ENCODE measurements around the gene CDC20.
A peak's percentile ranks its signal among the peaks of the same experiment; 100 is the strongest.

The CDC20 gene

GRCh38 chr1:43358746-43359693, at the start of gene CDC20:
TSS of gene CDC20 (plus strand) at chr1:43358981. CDS start at chr1:43359216, 235 bp downstream.
- peak; percentile 99 for DNase-seq

GRCh38 chr1:43309405-43310025, 49.3 kb upstream of the CDC20 start:
- no peak for DNase-seq

- DNase-seq = no peak
Measured at GRCh38 chr1:43311521-43311920, 47.3 kb upstream of the CDC20 start.

- DNase-seq = no peak
Measured at GRCh38 chr1:43312212-43312623, 46.6 kb upstream of the CDC20 start.

GRCh38 chr1:43312663-43313515, 45.9 kb upstream of the CDC20 start:
- DNase-seq = no peak

GRCh38 chr1:43313771-43314170, 45.0 kb upstream of the CDC20 start:
- no peak for DNase-seq

GRCh38 chr1:43314233-43314632, 44.5 kb upstream of the CDC20 start:
- DNase-seq = no peak

- no peak for DNase-seq
Measured at GRCh38 chr1:43315481-43315880, 43.3 kb upstream of the CDC20 start.

- no peak for DNase-seq
Measured at GRCh38 chr1:43315963-43316737, 42.6 kb upstream of the CDC20 start.

- DNase-seq = no peak
Measured at GRCh38 chr1:43316738-43317520, 41.9 kb upstream of the CDC20 start.

GRCh38 chr1:43317817-43318471, 40.8 kb upstream of the CDC20 start:
- DNase-seq = no peak

GRCh38 chr1:43318831-43319230, 40.0 kb upstream of the CDC20 start:
- DNase-seq = no peak

GRCh38 chr1:43319288-43319687, 39.5 kb upstream of the CDC20 start:
- no peak for DNase-seq

GRCh38 chr1:43319766-43320165, 39.0 kb upstream of the CDC20 start:
- DNase-seq = no peak

- DNase-seq = no peak
Measured at GRCh38 chr1:43321331-43321891, 37.4 kb upstream of the CDC20 start.

GRCh38 chr1:43322506-43322905, 36.3 kb upstream of the CDC20 start:
- no peak for DNase-seq

GRCh38 chr1:43324810-43325209, 34.0 kb upstream of the CDC20 start:
- DNase-seq = no peak

GRCh38 chr1:43325381-43325780, 33.4 kb upstream of the CDC20 start:
- no peak for DNase-seq

- DNase-seq = no peak
Measured at GRCh38 chr1:43327549-43328292, 31.1 kb upstream of the CDC20 start.

Measured in activated CD8-positive, alpha-beta memory T cell treated with anti-CD3 and anti-CD28 coated beads, Interleukin-2, amount 50 U/mL, for 48 hours (primary cell).